T follicular helper cell (primary cell): ENCODE measurements around the gene SERPINA12.
"Not testable (repeated sequence)": the region's sequence is repeated elsewhere in the genome, so short reads cannot be mapped to it uniquely, and the experiment has no call there.

Experiments used
- DNase-seq: peaks from one replicate; pipeline ENCODE4 v3.0.0-alpha.2; 2020; ENCODE audit warnings: low read depth

The SERPINA12 gene

GRCh38 chr14:94491511-94491910 is 17.8 kb downstream of the SERPINA12 start:
- no peak for DNase-seq

- no peak for DNase-seq
These were observed 19.9 kb downstream of the SERPINA12 start for GRCh38 chr14:94489336-94489735.

DNA sequence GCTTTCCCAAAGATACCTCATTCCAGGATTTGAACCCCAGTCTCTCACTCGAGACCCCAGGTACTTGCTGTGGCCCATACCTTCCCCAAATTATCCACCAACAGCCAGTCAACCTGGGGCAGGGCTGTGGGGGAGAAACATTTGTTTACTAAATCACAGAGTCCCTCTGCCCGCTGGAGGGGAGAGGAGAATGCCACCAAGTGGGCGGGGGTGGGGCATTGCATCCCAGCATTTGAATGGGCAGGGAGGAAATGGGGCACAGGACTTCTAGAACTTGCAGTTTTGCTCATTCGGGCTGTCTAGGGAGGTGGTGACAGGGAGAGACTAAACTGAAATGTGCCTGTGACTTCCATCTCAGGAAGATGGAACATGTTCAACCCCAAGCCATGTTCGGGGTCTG is 22.4 kb downstream of the SERPINA12 start:
- no peak for DNase-seq

DNA sequence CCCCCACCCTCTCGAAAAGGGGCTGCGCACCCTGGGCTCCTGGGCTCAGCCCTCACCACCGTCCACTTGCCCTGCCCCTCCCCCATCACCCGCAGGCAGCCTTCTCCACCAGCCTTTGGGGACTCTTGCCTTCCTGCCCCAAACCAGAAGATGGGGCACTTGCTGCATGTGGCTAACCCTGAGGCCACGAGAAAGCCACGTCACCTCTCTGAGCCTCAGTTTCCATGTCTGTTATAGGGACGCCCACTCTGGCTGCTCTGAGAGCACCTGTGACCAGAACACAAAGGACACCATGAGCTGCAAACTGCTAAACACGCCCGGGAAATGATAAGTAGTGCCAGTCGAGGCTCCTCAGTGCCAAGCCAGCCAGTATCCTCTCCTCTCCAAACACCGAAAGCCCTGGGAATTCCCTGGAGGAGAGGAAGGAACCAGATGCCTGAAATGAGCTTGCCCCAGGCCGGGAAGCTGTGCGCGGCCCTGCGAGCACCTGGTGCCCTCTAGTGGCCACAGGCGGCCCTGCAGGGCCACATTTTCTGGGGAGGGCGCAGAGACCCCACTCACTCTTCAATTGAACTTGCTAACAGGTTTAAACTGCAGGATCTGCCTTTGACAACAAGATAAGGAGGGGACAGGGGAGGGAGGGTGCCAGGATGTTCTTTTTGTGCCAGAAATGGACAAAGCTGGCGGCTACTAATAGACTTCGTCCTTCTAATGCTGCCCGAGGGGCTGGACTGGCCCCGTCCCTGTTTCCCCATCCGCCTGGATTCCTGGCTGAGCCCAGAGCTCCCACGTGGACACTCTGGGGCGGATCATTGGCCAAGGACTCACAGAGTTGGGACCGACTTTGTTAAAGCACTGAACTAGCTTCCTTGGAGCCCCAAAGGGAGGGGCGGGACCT is 23.1 kb downstream of the SERPINA12 start:
- DNase-seq: peak; percentile 8

GRCh38 chr14:94484481-94484880 is 24.8 kb downstream of the SERPINA12 start:
- no peak for DNase-seq

DNA sequence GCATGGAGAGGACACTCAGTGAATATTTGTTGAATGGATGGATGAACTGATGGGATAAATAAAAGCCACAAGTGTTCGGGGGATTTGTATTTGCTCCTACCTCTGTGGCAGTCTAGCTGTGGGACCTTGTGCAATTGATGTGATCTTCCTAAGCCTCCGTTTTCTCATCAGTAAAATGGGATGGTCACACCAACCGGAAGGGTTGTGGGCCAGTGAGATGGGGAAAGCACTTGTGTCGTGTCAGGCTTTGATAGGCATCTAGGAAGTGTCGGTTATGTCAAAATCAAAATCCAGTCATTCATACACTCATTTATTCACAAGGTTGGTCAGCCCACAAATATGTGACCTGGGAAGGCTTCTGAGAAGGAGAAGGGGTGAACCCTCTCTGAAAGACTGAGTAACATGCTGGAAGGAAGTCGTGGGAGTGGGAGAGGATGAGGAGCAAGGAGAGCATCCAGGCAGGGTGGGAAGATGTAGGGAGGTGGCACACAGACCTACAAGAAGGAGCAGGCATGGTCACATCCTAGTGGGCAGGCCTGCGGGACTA is 25.5 kb downstream of the SERPINA12 start:
- no peak for DNase-seq

GRCh38 chr14:94483071-94483451 is 26.2 kb downstream of the SERPINA12 start:
- no peak for DNase-seq

GRCh38 chr14:94482132-94483070 is 26.9 kb downstream of the SERPINA12 start:
- DNase-seq: not testable (repeated sequence)

DNA sequence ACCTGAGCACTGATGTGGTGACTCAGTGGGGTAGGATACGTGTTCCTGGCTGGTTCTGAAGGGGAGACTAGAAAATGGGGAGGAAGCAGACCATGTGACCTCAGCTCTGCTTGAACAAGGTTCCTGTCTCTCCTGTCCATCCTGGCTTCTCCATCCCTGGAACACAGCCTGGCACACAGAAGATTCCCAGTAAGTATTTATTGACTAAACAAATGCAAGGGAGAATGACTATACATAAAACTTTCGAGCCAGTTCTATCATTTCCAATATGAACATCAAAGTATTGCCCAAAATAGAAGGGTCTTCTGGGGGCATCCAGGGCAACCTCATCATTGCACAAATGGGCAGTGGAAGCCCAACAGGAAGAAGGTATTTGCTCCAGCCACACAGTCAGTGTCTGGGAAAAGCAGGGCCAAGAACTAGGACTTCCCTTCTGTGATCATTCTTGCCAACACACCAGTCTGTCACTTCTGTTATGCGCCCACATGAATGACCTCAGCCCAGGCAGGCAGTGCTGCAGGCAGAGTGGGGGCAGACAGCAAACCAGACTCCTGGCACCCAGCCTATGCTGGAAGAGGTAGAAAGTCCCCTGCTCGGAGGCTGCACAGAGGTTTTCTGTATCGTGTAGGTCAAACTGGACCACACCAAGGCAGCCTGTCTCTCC is 27.7 kb downstream of the SERPINA12 start:
- no peak for DNase-seq

DNA sequence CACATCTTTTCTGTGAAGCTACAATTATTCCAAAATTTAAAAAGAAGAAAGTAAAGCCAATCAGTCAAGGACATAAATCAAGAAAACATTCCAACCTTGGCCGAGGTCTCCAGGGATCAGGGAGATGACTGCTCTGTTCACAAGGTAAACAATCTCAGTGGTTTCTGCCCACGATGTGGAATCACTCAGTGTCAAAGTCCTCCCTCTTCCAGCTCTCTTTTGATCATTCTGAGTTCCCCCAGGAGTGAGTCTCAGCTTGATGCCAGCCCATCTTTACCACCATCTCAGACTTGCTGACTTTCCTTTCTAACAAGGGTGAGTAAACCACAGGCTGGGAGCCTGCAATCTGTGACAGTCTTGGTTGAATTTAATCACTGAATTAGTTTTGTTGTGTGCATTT is 28.5 kb downstream of the SERPINA12 start:
- no peak for DNase-seq

- DNase-seq: no peak
These were observed 30.8 kb downstream of the SERPINA12 start for GRCh38 chr14:94478420-94478819.

- no peak for DNase-seq
These were observed 33.2 kb downstream of the SERPINA12 start, which contains the start of gene SERPINA9 for GRCh38 chr14:94476023-94476422. Gene SERPINA9 (minus strand): TSS chr14:94476197. CDS start chr14:94469840, 6,357 bp downstream.

- no peak for DNase-seq
These were observed 34.7 kb downstream of the SERPINA12 start for GRCh38 chr14:94474581-94475031.

DNA sequence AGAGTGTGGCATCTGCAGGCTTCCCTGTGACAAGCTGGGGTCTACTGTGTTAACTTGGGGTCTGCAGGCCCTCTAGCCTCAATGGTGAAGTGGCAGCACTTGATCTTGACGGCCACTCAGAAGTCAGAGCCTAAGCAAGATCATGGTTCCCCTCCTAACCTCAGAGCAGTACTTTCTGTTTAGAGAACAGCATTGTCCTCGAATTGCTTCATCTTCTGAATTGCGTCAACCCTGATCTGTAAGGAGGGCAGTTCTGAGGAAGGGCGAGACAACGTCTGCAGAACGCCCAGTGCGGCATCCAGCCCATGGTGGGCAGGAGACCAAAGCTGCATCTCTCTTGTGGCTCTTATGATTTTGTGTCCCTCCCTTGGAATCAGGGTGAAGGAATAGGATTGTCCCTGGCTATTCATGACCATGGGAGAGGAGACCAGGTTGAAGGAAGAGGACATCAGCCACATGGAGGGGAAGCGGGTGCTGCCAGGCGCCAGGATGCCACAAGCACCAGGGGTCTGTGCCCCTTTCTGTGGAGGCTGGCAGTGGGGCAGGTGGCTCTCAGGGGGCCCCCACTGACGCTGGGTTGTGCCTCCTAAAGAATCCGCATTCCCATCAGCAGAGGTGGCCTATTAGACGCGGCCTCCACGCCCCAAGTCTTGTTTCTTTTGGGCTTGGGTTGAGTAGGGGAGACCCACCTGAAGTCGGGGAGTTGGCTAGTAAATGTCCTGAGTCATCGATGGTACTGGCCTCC is 35.4 kb downstream of the SERPINA12 start:
- DNase-seq: no peak

DNA sequence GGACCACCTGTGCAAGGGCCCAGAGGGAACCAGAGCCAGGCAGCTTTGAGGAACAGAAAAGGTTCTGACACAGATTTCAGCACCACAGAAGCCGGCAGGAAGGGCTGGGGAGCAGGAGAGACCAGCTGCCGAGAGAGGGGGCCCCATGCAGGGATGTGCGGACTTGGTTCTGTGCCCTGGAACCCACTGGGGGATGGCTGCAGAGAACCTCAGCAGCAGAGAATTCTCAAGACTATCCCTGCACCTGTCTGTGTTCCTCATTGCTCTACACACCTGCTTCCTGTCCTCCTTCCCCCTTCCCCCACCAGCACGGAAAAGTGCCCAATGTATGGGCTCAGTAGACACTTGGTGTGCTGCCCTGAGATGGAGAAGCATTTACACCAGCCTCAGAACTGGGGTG is 36.4 kb downstream of the SERPINA12 start:
- no peak for DNase-seq

DNA sequence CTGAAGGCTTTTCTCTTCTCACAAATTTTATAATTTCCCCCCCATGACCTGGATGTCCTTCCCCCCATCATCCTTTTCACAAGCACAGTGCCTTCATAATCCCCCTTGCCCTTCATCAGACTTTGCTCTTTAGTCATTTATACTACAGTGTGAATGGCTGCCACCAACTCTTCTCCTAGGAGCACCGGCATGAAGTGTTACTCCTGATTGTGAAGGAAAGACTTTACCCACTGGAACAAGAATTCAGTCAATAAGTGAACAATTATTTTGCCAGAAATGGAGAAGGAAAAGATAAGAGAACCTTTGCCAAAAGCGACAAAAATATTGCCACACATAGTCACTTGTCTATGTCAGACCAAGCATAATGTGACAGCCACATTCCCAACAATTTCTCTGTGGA is 38.2 kb downstream of the SERPINA12 start:
- no peak for DNase-seq

DNA sequence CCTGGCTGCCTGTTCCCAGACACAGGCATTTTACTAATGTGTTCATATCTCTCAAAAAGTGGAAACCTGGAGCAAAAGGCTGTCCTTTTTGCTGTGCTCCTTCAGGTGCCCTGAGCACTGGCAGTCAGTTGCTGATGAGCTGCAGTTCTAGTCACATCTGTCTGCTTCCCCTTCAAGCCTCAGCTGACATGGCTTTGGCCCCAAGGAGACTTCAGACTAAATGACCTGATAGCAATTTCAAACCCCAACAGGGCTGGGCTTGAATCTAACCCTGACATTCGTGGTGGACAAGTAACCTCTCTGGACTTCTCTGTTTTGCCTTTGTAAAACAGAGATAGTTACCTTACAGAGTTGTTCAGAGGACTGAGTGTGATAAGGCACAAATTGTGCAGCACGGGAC is 39.0 kb downstream of the SERPINA12 start:
- no peak for DNase-seq

DNA sequence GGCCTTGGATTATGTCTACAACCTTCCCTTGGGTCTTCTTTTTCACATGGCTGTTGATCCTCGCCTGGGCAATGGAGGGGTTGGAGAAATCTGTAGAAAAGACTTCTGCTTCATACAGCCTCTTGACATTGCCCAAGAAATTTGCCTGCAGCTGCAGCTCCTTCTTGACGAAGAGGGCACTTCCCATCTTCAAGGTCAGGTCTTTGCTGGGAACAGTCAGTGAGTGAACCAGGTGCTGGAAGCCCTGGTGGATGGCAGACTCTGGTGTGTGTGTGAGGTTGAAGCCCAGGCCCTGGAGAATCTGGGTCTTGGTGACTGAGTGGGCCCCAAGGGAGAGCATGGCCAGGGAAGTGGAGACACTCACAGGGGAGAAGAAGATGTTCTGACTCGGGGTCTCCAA is 40.0 kb downstream of the SERPINA12 start:
- no peak for DNase-seq

GRCh38 chr14:94467728-94468520 is 41.3 kb downstream of the SERPINA12 start:
- DNase-seq: no peak

DNA sequence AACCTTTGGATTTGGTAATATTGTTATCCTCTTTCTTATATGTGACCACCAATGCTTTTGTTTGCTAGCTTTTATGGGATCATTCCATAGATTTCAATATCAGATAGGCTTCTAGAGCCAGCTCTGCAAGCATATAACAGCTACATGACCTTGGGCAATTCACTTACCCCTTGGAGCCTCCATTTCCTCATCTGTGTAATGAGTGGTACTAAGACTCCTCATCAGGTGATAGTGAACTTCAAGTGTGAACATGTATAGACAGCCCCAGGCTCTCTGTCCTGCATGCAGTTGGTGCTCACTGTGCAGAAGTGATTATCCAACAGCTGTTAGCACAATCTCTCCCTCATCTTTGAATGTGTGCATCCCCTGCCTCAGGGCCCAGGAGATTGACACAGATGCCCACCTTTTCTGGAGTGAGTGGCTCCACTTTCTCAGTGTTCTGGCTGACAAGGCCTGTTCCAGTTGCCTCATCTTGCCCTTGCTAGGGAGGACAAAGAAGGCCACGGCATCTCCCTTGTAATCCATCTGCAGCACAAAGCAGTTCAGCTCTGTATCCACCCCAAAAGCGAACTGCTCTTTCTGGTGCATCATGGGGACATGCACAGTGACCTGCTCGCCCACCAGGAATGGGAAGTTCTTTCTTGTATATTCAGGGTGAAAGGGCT is 42.4 kb downstream of the SERPINA12 start:
- DNase-seq: no peak
